NCI-H1417 treated with DMSO at 0.1 percent for 48 hours (cell line): Measurements from ENCODE around the gene KCNAB1.

Source experiments
- DNase-seq: peaks from one replicate; lab custom pipeline; 2025; lab: John Stamatoyannopoulos, UW

Gene KCNAB1

DNA sequence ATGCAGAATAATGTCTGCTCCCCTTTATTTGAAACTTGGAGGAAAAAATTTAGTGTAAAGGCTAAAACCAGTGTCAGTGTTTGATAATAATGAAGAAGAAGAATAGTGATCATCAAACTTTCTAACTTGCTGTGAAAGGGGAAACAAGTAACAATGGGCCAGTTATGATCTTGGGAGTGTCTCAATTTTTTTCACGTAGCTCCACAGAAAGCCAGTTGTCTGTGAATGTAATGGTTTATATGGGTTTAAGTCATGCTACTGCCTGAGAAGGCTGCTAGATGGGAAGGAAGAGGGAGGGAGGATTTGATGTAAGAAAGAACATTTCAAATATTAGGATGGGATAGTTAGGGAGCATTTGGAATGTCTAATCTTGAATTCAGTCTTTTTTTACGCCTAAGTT, 455.7 kb downstream of the KCNAB1 start:
- no peak for DNase-seq

DNA sequence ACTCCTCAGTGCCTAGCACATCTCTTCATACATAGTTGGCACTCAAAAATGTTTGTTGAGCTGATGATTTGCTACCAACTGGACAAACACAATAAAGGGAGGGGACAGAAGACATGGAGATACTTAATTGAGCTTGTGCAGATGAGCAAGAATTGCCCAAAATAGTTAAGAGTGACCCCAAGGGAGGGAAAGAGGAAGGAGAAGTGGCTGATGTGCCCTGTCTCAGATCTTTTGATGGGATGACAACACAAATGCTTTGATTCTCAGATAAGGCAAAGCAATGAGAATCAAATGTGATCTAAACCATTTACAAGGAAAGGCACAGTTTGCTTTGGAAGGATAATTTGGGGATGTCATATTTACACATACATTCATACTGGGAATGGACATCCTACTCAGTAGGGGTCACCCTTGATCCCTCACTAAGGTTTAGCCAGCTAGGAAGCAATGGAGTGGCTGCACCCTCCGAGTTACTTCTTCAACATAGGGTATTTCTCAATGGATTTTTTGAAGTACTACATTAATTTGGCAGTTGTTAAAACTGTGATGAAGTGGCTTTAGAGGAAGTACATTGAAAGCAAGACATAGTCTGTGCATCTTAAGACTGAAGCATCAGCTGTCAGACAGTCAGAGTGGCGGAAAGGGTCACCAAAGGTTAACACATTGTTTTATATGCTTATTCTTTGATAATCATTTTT, 456.4 kb downstream of the KCNAB1 start:
- DNase-seq: no peak

DNA sequence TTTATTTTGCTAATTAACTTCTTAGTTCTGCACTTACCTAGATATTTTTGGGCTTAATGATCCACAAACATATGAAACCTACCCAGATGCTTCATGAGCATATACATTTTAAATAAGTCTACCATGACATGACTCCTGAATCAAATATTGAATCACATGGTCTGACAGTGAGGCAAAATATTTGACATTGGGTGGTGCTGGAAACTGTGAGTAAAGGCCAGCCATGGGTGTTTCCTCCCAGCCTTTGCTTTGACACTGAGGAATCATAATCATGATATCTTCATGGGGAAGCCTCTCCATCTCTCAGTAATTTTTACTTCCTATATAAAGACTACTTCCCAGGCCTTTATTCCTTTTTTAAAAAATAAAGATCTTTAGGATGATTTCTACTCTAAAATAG, 457.4 kb downstream of the KCNAB1 start:
- DNase-seq: no peak

DNA sequence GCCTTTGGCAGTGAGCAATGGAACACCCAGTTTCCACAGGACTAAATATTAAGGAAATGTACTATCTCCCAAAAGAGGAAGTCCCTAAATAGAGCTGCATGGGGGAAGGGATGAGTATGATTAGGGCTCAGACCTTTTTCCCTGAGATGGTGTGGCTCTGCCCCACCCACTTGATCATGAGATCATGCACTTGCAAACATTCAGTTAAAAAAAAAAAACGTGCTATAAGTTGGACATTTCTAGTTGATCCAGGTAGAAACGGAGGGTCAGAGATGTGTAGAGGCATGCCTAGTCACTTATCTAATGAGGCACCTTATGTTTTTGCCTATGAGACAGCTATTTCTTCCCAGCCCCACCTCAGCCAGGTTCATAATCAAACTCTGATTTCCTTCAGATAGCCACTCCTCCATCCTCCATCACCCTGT, 459.1 kb downstream of the KCNAB1 start:
- no peak for DNase-seq

DNA sequence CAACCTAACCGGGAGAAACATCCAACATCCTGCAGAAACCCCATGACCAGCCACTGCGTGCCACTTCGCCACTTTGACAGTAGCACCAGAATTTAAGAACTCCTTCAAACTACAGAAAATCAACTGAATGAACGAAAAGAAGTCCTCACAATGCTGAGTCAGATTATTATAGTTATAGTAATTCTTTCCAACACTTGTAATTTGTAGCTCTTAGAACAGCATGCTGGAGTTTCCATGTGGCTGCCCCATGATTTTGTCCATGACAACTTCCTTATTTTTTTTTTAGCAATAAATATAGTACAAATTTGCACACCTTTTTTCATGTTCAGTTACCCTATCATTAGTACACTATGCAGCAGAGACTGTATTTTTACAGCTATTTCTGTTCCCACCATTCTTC, 460.7 kb downstream of the KCNAB1 start:
- DNase-seq: no peak

DNA sequence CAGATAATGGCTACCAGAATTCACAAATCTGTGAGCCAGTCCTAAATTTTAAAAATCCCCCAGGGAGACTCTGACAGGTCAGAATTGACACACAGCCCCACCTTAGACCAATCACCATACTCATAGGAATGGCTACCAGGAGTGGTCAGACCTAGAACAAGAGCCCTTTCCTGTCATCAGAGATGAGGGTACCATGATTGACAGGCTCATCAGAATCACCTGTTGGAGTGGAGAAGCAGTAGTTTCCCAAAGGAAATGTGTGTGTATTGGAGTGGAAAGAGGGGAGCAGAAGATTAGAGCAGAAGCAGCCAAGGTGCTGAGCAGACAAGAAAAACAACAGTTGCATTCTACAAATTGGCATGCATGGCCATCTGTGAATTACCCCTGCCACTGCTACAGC, 461.6 kb downstream of the KCNAB1 start:
- no peak for DNase-seq

DNA sequence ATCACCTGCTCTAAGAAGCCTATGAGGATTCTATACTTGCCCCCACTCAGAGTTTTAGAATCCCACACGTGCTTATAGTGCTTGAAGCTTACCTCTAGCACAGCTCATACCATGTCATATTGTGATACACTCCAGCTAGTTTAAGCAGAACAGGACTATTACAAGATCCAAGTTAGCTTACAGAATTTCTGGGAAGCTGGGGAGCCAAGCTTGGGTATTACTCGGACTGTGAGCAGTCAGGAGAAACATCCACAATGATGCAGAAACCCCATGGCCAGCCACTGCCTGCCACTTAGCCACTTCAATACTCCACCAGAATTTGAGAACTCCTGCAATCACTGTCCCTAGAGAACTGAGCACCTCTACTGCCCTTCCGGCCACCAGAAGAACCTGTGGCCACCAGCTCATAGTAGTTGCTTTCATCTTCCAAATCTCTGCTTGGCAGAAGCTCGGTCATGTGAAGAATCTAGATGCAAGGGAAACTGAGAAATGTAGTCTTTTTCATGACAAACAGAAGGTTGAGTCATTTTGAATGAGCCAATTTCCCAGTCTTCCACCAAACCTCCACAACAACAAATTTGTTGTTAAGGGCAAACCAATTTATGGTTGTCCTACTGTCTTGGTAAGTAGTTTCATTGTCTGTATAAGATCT, 462.3 kb downstream of the KCNAB1 start:
- DNase-seq: no peak

DNA sequence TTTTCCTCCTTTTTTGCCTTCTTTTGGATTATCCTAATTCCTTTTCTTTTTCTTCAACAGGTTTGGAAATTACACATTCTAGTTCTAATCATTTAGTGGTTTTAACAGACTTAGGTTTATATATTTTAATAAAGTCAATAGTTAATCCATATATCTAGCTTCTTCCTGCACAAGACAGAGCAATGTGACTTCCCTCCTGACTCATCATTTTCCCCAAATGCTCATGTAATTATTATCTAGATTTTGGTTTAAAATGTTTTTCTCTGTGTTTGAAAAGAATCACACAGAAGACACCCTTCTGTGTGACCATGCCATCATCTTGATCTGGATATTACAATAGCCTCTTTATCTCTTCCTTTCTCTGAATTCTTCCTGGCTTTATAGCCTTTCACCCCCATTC, 463.1 kb downstream of the KCNAB1 start:
- DNase-seq: no peak

DNA sequence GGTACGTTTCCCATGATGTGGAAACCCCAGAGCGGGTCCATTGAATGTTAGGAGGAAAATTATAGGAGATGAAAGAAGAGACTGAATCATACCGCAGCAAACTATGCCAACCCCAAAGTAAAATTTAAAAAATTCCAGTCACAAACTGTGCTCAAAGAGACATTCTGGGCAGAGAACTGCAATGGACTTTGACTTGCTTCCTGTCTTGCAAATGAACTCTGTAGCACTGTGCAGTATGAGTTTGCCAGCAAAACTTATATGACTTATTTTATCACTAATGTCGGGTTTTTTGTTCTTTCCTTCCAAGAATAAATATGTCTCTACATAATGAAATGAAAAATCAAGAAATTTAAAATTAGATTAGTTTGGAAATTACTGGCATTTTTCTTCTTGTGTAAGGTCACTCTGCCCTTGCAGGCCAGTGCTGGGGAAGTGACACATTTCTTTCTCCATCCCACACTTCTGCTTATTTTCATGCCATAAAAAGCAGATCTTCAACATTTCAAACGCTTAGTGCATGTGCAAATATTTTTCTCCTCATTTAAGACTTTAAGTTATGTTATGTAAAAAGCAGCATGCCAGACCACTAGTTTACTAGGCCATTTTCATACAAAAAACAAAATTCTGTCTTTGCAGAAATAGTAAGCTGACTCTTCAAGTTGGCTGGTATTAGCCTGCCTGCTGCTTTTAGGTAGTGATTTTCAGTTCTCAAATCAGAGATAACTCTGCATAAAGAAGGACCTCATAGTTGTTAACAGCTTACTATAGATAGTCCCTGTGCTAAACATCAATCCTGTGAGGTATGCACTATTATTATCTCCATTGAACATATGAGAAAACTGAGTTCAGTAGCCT, 466.8 kb downstream of the KCNAB1 start:
- DNase-seq: no peak

DNA sequence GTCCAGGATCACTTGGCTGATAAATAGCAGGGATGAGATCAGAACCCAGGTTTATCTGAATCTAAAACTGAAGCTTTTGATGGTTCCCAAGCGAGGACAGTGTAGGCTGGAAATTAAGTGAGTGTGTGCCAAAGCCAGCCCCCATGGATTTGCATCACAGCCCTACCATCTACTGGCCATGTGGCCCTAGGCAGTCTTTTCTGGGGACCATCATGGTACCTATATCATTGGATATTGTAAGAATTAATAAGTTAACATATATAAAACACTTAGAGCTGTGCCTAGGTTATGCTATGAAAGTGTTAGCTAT, 467.3 kb downstream of the KCNAB1 start:
- DNase-seq: no peak
